Ectodermal cell (in vitro differentiated cells): Measurements from ENCODE around the gene SLC16A8.
A peak's percentile ranks its signal among the peaks of the same experiment; 100 is the strongest.

Experiments
- H3K27ac ChIP-seq: 2 replicates; pipeline ENCODE4 v1.7.0; 2013; ENCODE audit warnings: mild to moderate bottlenecking, low read depth, low read length; ENCODE audit not compliant: insufficient read depth, poor library complexity, severe bottlenecking
- H3K27me3 ChIP-seq: 2 replicates; pipeline ENCODE4 v1.7.0; 2013; ENCODE audit warnings: mild to moderate bottlenecking, low read length; ENCODE audit not compliant: insufficient read depth, control insufficient read depth, poor library complexity, severe bottlenecking
- H3K36me3 ChIP-seq: one replicate; pipeline ENCODE4 v1.7.0; 2013; ENCODE audit warnings: low read length; ENCODE audit not compliant: control insufficient read depth, insufficient read depth
- H3K4me1 ChIP-seq: one replicate; pipeline ENCODE4 v1.7.0; 2013; ENCODE audit warnings: low read length; ENCODE audit not compliant: control insufficient read depth, insufficient read depth
- H3K4me3 ChIP-seq: 2 replicates; pipeline ENCODE4 v1.7.0; 2013; ENCODE audit warnings: low read depth, low read length, control low read depth; ENCODE audit not compliant: insufficient read depth
- H3K9me3 ChIP-seq: 2 replicates; pipeline ENCODE4 v1.7.0; 2013; ENCODE audit warnings: mild to moderate bottlenecking, low read length, moderate library complexity; ENCODE audit not compliant: control insufficient read depth
- WGBS, 2 experiments: methylation state at CpG; one replicate each; pipeline ENCODE4 v1.1.7; 2013; ENCODE audit warnings: missing lambda C conversion rate in 2 of 2; 5-methylcytosine and 5-hydroxymethylcytosine counted together

Gene SLC16A8

DNA sequence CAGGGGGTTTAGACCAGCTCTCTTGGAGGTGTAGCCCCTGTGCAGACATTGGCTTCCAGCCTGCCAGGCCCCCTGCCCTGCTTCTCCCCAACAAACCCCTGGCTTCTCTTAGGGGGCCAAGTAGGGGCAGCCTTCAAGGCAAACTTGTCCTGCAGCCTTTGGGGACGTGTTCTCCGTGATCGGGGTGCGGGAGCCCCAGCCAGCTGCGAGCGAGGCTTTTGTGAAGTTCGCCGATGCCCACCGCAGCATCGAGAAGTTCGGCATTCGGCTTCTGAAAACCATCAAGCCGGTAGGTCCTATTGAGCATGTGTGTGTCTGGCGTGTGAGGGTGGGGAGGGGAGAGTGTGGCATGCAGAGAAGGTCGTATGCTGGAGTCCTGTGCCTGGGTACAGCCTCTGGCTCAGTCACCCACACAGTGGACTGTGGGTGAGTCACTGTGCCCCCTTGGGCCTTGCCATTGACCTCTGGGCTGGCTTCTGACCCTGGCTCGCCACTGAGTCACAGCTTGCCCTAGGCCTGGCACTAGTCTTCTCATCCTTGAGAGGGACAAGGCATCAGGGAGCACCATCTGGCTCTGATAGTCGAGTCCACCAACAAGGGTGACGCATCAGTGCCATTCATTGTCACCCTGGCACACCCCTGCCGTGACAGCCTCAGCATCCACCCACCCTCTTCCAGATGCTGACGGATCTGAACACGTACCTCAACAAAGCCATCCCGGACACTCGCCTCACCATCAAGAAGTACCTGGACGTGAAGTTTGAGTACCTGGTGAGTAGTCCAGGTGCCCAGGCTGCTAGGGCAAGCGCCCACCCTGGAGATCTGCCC, 11.4 kb downstream of the SLC16A8 start:
- Histone ChIP-seq H3K27ac (no peak overlapping the region), H3K27me3 (no peaks in the 10 kb centered on the region), H3K36me3 (peaks cover 15% of the 10 kb centered on the region), H3K4me1 (peaks cover 15% of the 10 kb centered on the region), H3K4me3 (no peak overlapping the region), H3K9me3 (no peaks in the 10 kb centered on the region)
- WGBS, 2 experiments: 94 to 96% methylated on average over 25 of the region's 25 CpGs

DNA sequence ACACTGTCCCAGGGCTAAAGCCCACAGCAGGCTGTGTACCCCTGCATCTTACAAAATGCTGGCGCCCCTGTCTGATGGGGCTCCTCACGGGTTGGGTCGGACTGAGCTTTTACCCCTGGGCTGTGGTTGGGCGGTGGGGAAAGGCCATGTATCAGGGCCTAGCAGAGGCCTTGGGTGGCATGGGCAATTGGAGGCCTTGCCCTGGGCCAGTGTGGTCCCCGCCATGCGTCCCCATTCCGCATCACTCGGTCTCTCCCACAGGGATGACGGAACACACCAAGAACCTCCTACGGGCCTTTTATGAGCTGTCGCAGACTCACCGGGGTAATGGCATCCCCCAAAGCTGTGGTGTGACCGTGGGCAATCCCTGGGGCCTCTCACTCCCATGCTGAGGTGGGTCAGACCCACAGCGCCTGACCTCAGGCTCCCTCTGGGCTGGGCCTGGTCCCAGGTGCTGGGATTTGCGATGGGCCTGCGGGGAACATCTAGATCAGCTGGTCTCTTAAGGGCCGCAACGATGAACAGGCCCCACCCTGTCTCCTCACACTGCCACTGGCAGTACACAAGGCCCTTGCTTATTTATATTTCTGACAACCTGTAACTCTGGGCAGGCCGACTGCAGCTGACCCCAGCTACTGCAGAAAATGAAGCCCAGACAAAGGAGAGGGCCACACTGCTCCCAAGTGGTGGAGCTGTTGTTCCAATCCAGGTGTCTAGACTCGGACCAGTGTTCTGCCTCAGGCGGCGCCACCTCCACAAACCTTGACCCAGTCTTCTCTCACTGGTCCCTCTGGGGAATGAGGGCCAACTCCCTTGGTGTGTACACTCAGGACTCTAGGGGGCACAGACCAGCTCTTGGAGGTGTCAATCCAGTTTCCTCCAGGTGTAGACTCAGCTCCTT, 12.3 kb downstream of the SLC16A8 start:
- WGBS, 2 experiments: 96% methylated on average over 22 of the region's 22 CpGs
- Histone ChIP-seq H3K36me3 (peaks cover 15% of the 10 kb centered on the region), H3K4me3 (no peak overlapping the region)

DNA sequence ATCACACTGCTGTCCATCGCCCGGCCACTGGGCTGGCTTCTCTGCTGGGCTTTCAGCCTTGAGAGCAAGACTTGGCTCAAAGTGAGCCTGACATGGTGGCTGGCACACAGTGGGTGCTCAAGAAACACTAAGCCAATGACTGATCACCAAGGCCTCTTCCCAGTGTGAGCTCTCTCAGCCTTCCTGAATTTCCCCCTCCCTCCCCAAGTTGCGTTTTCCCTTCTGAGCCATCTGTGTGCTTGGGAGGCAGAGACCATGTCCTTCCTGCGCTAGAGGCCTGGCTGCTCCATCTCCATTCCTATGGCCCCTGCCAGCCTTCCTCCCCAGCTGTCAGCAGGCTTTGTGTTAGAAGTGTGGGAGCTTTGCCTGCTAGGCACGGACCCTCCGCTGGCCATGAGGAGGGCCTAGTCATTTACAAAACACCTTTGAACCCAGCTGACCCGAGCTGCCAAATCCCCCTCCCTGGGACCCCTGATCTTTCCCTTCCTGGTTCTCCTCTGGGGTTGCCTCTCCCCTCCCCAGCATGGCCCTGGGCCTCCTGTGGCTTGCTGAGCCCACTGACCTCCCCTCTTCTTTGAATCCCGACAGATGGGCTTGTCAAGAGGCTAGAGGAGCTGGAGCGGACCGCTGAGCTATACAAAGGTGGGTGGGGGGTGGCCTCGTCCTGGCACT, 13.6 kb downstream of the SLC16A8 start:
- Histone ChIP-seq H3K27me3 (no peaks in the 10 kb centered on the region), H3K9me3 (no peaks in the 10 kb centered on the region), H3K27ac (peak overlapping the region; percentile 50), H3K4me3 (no peak overlapping the region), H3K36me3 (peaks cover 15% of the 10 kb centered on the region), H3K4me1 (peaks cover 14% of the 10 kb centered on the region)
- WGBS, 2 experiments: 56 to 61% methylated on average over 11 of the region's 11 CpGs

More for the DNA sequence above, 12.3 kb downstream of the SLC16A8 start:
- H3K9me3 ChIP-seq: no peaks in the 10 kb centered on the region
- peaks cover 15% of the 10 kb centered on the region for H3K4me1 ChIP-seq
- no peak overlapping the region for H3K27ac ChIP-seq
- H3K27me3 ChIP-seq: no peaks in the 10 kb centered on the region

DNA sequence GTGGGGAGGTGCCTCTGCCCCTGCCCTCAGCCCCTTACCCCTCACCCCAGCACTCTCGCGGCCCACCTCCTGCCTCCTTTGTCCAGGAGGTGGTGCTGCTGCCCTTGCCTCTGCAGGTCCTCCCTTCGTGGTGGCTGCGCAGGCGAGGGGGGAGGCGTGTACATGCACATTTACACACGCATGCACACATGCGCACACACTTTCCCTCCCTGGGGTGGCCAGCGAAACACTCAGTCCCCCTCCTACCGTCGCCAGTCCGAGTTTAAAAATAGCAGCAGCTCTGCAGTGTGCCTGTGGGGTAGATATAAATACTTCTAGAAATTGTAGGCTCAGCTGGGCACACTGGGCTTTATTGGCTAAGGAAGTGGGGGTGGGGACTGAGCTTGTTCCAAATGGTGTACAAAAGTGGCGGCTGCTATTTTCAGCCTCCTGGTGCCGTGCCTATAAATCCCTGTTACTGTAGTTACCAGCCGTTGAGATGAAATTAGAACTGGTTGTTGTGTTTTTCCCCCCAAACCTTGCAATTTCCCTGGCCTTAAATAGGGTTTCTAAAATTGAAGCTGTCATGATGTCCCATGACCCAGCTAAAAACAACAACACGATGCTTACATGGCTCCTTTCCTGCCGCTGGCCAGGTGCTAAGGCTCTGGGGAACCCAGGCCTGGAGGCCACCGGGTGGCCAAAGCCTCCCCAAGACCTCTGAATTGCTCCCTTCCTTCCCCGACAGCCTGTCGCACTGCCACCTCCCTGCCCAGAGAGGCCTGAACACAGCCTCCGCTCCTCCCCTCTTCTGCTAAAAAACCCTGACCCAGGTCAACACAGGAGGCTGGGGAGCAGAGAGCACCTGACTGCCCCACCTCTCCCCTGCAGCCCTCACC, 14.4 kb downstream of the SLC16A8 start:
- Histone ChIP-seq H3K27ac (no peak overlapping the region), H3K4me3 (no peak overlapping the region), H3K9me3 (no peaks in the 10 kb centered on the region), H3K36me3 (peaks cover 19% of the 10 kb centered on the region), H3K4me1 (peaks cover 9% of the 10 kb centered on the region), H3K27me3 (no peaks in the 10 kb centered on the region)
- WGBS, 2 experiments: 86 to 87% methylated on average over 21 of the region's 21 CpGs

DNA sequence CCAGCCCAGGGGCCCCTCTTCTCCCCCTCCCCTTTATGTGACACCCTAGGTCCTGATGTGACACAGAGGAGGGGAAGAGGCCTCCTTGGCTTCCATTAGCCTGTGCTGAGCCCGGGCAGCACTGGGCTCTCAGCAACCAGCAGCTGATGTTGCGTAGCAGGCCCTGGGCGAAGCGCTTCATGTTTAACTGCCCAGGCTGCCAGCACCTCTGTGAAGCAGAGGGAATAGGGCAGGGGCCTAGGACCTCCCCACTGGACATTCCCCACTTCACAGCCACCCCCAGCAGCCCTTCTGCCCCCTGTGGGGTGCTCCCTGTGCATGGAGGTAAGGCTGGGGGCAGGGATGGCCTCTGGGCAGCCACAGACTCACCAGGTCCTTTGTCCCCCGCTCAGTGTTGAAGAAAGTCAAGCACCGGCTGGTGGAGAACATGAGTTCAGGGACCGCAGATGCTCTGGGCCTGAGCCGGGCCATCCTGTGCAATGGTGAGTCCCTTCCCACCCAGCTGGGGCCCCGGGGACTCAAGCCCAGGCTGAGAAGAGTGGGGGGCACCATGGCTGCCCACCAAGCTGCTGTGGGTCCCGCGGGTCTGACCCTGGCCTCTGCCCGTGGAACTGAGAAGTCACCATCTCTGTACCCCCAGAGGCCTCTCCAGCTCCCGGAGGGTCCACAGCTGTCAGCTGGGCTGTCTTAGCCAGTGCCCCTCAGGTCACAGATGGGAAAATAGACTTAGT, 15.2 kb downstream of the SLC16A8 start:
- Histone ChIP-seq H3K9me3 (no peaks in the 10 kb centered on the region), H3K4me3 (no peak overlapping the region), H3K36me3 (peaks cover 16% of the 10 kb centered on the region), H3K27me3 (no peaks in the 10 kb centered on the region), H3K4me1 (peaks cover 9% of the 10 kb centered on the region), H3K27ac (no peak overlapping the region)
- WGBS, 2 experiments: 92 to 95% methylated on average over 13 of the region's 13 CpGs

DNA sequence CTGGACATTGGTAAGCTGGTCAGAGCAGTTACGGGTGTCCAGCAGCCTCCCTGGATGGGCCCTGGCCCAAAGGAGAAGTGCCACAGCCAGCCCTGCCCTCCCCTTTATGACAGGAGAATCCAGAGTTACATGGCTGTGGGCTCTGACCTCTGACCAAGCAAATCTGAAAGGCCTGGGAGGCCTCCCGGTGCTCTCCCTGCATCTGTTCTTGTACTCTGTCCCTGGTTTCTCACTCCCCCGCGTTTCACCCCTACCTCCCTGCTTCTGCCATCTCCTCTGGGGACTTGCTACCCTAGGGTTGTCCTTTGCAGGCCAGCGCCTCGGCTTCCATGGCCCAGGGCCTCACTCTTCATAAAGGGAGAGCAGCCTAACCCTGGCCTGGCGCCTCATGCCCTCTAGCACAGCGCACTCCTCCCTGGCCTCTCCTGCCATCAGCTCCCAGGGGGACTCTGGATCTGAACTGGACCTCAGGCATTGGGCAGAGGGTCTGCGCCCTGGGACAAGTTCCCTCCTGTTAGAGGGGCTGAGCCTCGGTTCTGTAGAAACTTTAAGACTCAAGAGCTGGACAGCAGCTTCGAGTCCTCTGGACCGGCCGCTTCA, 16.1 kb downstream of the SLC16A8 start:
- no peaks in the 10 kb centered on the region for H3K9me3 ChIP-seq
- H3K4me1 ChIP-seq: peaks cover 9% of the 10 kb centered on the region
- H3K27ac ChIP-seq: no peak overlapping the region
- WGBS, 2 experiments: 95 to 96% methylated on average over 13 of the region's 13 CpGs
- no peaks in the 10 kb centered on the region for H3K27me3 ChIP-seq
- H3K4me3 ChIP-seq: no peak overlapping the region
- H3K36me3 ChIP-seq: peaks cover 14% of the 10 kb centered on the region

DNA sequence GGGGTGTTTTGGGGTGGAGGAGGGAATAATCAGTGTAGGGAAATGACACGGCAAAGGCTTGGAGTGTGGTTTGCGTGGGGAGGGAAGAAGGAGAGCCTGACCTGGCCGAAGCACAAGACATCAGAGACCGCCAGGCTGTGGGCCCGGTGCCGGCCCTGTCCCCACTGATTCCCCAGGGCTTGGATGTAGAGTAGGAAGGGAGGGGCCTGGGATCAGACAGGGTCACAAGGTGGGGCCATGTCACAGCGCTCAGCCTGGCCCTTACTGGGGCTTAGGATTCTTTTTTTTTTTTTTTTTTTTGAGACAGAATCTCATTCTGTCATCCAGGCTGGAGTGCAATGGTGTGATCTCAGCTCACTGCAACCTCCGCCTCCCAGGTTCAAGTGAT, 17.0 kb downstream of the SLC16A8 start:
- no peak overlapping the region for H3K4me3 ChIP-seq
- WGBS, 2 experiments: 92 to 95% methylated on average over 8 of the region's 8 CpGs
- H3K27ac ChIP-seq: no peak overlapping the region
- peaks cover 5% of the 10 kb centered on the region for H3K36me3 ChIP-seq
- peaks cover 9% of the 10 kb centered on the region for H3K4me1 ChIP-seq
- H3K9me3 ChIP-seq: no peaks in the 10 kb centered on the region
- no peaks in the 10 kb centered on the region for H3K27me3 ChIP-seq

DNA sequence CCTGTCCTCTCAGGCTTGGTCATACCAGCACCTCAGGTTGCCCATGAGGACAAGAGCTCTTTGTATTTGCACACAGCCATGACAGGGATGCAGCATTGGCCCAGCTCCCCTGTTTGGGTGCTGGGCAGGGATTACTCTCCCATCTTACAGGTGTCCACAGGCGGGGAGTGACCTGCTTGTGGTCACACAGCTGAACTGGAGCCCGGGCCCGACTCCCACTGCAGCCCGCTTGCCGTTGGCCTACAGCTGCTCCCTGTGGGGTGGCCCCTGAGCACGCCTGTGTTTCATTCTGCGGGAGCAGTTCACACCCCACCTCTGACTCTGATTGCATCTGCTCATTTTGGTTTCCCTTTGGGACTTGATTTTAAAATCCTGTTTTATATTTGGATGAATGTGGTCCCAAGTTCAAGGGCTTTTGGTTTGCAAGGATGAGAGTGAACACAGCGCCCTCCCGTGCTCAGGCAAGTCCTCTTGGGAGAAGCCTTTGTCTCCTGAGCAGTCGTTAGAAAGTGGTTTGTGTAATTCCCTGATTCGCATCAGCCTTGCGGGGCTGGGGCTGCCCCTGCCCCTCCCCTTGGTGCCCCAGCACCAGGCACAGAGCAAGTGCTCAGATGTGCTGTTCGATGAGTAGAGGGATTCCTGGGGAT, 17.5 kb downstream of the SLC16A8 start:
- Histone ChIP-seq H3K27ac (no peak overlapping the region), H3K36me3 (peaks cover 4% of the 10 kb centered on the region), H3K27me3 (no peaks in the 10 kb centered on the region), H3K9me3 (no peaks in the 10 kb centered on the region), H3K4me1 (peaks cover 9% of the 10 kb centered on the region), H3K4me3 (no peak overlapping the region)
- WGBS, 2 experiments: 92 to 93% methylated on average over 13 of the region's 13 CpGs
